H1 (cell line): ENCODE results near the gene RAB38. TPM values are rescaled to one million over a fixed set of nuclear protein-coding genes. Genes with fewer than 3 reads are reported as not detected.

ENCODE experiments used
- CTCF ChIA-PET: fragments of 300-600 bp; sonication (Branson Sonifier 250); formaldehyde crosslinking; loops from one replicate; lab custom pipeline; 2021; ENCODE audit not compliant: partially characterized antibody; lab: Charles Lee
- POLR2A ChIA-PET: fragments of 300-600 bp; sonication (Branson Sonifier 250); formaldehyde crosslinking; loops from one replicate; lab custom pipeline; 2021; ENCODE audit warnings: inconsistent platforms; ENCODE audit not compliant: partially characterized antibody; lab: Charles Lee
- DNase-seq, 2 experiments: peaks; one replicate each; pipeline versions ENCODE4 v3.0.0 to v3.0.0-alpha.2; 2010 to 2022; ENCODE audit warnings: low spot score in 2 of 2, low read depth in 1 of 2, mixed read lengths in 1 of 2
- FAIRE-seq: peaks from 2 replicates; lab custom pipeline; 2011; peaks lifted over from hg19 to GRCh38; lab: Jason Lieb, UNC
- H2AFZ ChIP-seq: 2 replicates; pipeline ENCODE4 v1.8.1; 2012; ENCODE audit warnings: low read length, inconsistent platforms
- H2AK5ac ChIP-seq: 2 replicates; pipeline ENCODE4 v1.6.1; 2013; ENCODE audit warnings: low read depth, low read length
- H2BK120ac ChIP-seq: replicated peaks from 2 replicates; pipeline ENCODE3; 2013; ENCODE audit warnings: low read depth, low read length, inconsistent platforms
- H2BK12ac ChIP-seq: 2 replicates; pipeline ENCODE4 v1.6.1; 2013; ENCODE audit warnings: low read depth, low read length
- H2BK15ac ChIP-seq: 2 replicates; pipeline ENCODE4 v1.6.1; 2013; ENCODE audit warnings: low read length
- H2BK20ac ChIP-seq: 2 replicates; pipeline ENCODE4 v1.6.1; 2013; ENCODE audit warnings: low read length
- H2BK5ac ChIP-seq: 2 replicates; pipeline ENCODE4 v1.6.1; 2013; ENCODE audit warnings: low read depth, low read length
- H3K14ac ChIP-seq: 2 replicates; pipeline ENCODE4 v1.6.1; 2013; ENCODE audit warnings: inconsistent platforms; ENCODE audit not compliant: insufficient read length
- H3K18ac ChIP-seq: 2 replicates; pipeline ENCODE4 v1.6.1; 2013; ENCODE audit warnings: low read length; ENCODE audit errors: extremely low read depth
- H3K23ac ChIP-seq: 2 replicates; pipeline ENCODE4 v1.6.1; 2013; ENCODE audit warnings: inconsistent platforms; ENCODE audit not compliant: insufficient read length
- H3K23me2 ChIP-seq: 2 replicates; pipeline ENCODE4 v1.6.1; 2013; ENCODE audit warnings: low read depth, low read length
- H3K27ac ChIP-seq: 2 replicates; pipeline ENCODE4 v1.6.1; 2011; ENCODE audit warnings: low read depth, low read length, inconsistent platforms
- H3K27me3 ChIP-seq, 4 experiments: replicated peaks in 1 of 4; 1 replicate in 1 of 4; 2 replicates in 3 of 4; pipeline versions ENCODE4 v1.6.1 to v1.8.1; 2011 to 2013; ENCODE audit warnings: low read length in 3 of 4, mild to moderate bottlenecking in 3 of 4, inconsistent platforms in 2 of 4, mixed read lengths in 2 of 4, moderate library complexity in 1 of 4; ENCODE audit not compliant: control insufficient read depth in 3 of 4, insufficient read depth in 3 of 4; ENCODE audit errors: extremely low read depth in 1 of 4
- H3K36me3 ChIP-seq, 4 experiments: 2 replicates each; pipeline versions ENCODE4 v1.6.1 to v1.8.1; 2011 to 2013; ENCODE audit warnings: mild to moderate bottlenecking in 4 of 4, low read length in 3 of 4, moderate library complexity in 2 of 4, control low read depth in 1 of 4, inconsistent platforms in 1 of 4; ENCODE audit not compliant: insufficient read depth in 4 of 4, control insufficient read depth in 2 of 4
- H3K4ac ChIP-seq: replicated peaks from 2 replicates; pipeline ENCODE3; 2013; ENCODE audit warnings: low read length, low read depth, mixed read lengths, inconsistent platforms; ENCODE audit not compliant: insufficient read length
- H3K4me1 ChIP-seq, 4 experiments: replicated peaks in 1 of 4; 1 replicate in 1 of 4; 2 replicates in 3 of 4; pipeline versions ENCODE4 v1.6.1 to v1.8.1; 2011 to 2013; ENCODE audit warnings: low read length in 3 of 4, inconsistent platforms in 2 of 4, mixed read lengths in 1 of 4; ENCODE audit not compliant: insufficient read depth in 4 of 4, control insufficient read depth in 3 of 4
- H3K4me2 ChIP-seq, 2 experiments: 2 replicates each; pipeline versions ENCODE4 v1.6.1 to v1.8.1; 2011 to 2013; ENCODE audit warnings: low read depth in 2 of 2, low read length in 2 of 2, control low read depth in 1 of 2, inconsistent platforms in 1 of 2, mild to moderate bottlenecking in 1 of 2; ENCODE audit not compliant: insufficient read depth in 1 of 2
- H3K4me3 ChIP-seq, 4 experiments: fragments of 200-600, 300-600 bp in 1 of 4; sonication (generic), shearing (Covaris generic), sonication (Bioruptor Twin) in 1 of 4; 2 replicates each; pipeline versions ENCODE4 v1.5.1 to v1.8.1; 2011 to 2016; ENCODE audit warnings: low read length in 4 of 4, low read depth in 3 of 4, control low read depth in 2 of 4, inconsistent platforms in 2 of 4, mild to moderate bottlenecking in 2 of 4, mixed read lengths in 1 of 4, moderate library complexity in 1 of 4; ENCODE audit not compliant: insufficient read depth in 2 of 4; ENCODE audit errors: extremely low read depth in 1 of 4
- H3K56ac ChIP-seq: replicated peaks from 2 replicates; pipeline ENCODE3; 2013; ENCODE audit warnings: low read depth, mild to moderate bottlenecking, mixed read lengths, low read length, inconsistent platforms; ENCODE audit not compliant: insufficient read length
- H3K79me1 ChIP-seq: 2 replicates; pipeline ENCODE4 v1.6.1; 2013; ENCODE audit warnings: low read depth, low read length, control low read depth
- H3K79me2 ChIP-seq, 2 experiments: 2 replicates each; pipeline versions ENCODE4 v1.6.1 to v1.8.1; 2012 to 2013; ENCODE audit warnings: low read length in 2 of 2, mild to moderate bottlenecking in 2 of 2, inconsistent platforms in 1 of 2; ENCODE audit not compliant: insufficient read depth in 2 of 2, control insufficient read depth in 1 of 2
- H3K9ac ChIP-seq, 4 experiments: replicated peaks in 1 of 4; 1 replicate in 1 of 4; 2 replicates in 3 of 4; pipeline versions ENCODE4 v1.6.1 to v1.8.1; 2011 to 2013; ENCODE audit warnings: low read depth in 3 of 4, low read length in 3 of 4, control low read depth in 2 of 4, mild to moderate bottlenecking in 2 of 4, moderate library complexity in 2 of 4, inconsistent platforms in 1 of 4; ENCODE audit errors: extremely low read depth in 1 of 4
- H3K9me3 ChIP-seq, 2 experiments: 2 replicates each; pipeline versions ENCODE4 v1.6.1 to v1.8.1; 2012 to 2013; ENCODE audit warnings: mild to moderate bottlenecking in 2 of 2, moderate library complexity in 2 of 2, control low read depth in 1 of 2, inconsistent platforms in 1 of 2, low read depth in 1 of 2, low read length in 1 of 2, mixed read lengths in 1 of 2; ENCODE audit not compliant: insufficient read depth in 2 of 2
- H4K20me1 ChIP-seq, 2 experiments: replicated peaks in 1 of 2; 2 replicates each; pipeline versions ENCODE3 to v1.8.1; 2011 to 2013; ENCODE audit warnings: inconsistent platforms in 2 of 2, low read length in 2 of 2, mild to moderate bottlenecking in 1 of 2; ENCODE audit not compliant: insufficient read depth in 2 of 2, control insufficient read depth in 1 of 2
- H4K5ac ChIP-seq: 2 replicates; pipeline ENCODE4 v1.6.1; 2013; ENCODE audit warnings: low read length, low read depth, mixed read lengths, inconsistent platforms; ENCODE audit not compliant: insufficient read length
- H4K8ac ChIP-seq: 2 replicates; pipeline ENCODE4 v1.8.0; 2013; ENCODE audit warnings: mild to moderate bottlenecking, moderate library complexity, low read length, inconsistent platforms; ENCODE audit not compliant: insufficient read depth; ENCODE audit errors: extremely low read depth
- H4K91ac ChIP-seq: replicated peaks from 2 replicates; pipeline ENCODE3; 2013; ENCODE audit warnings: low read length, mixed read lengths, inconsistent platforms; ENCODE audit not compliant: insufficient read length
- YY1 ChIP-seq: IDR thresholded peaks from 2 replicates; pipeline ENCODE4 v1.6.1; 2011; ENCODE audit warnings: low read depth, mild to moderate bottlenecking, low read length
- WGBS, 2 experiments: shearing (Covaris generic) in 1 of 2; methylation state at CpG; one replicate each; pipeline versions ENCODE4 v1.1.6 to v1.1.7; 2013 to 2015; ENCODE audit warnings: low lambda C conversion rate in 2 of 2, mixed read lengths in 2 of 2, inconsistent platforms in 1 of 2, low coverage in 1 of 2, missing lambda C conversion rate in 1 of 2; ENCODE audit not compliant: insufficient replicate concordance in 2 of 2, insufficient coverage in 1 of 2, insufficient read length in 1 of 2; ENCODE audit errors: extremely low coverage in 1 of 2, missing lambda C conversion rate in 1 of 2; 5-methylcytosine and 5-hydroxymethylcytosine counted together
- polyA plus RNA-seq, 7 experiments: library from polyadenylated mRNA; depleted of rRNA in 3 of 7; stranded (reverse) in 5 of 7; unstranded in 2 of 7; fragments of >200 nt in 5 of 7; fragments of 200-250 nt in 2 of 7; gene quantifications; 1 replicate in 5 of 7; 2 replicates in 1 of 7; 4 replicates in 1 of 7; pipeline versions ENCODE4 v1.2.1 to v1.2.3, GENCODE V29; 2011 to 2013; ENCODE audit warnings: missing spikeins in 2 of 7, mixed read lengths in 2 of 7
- total RNA-seq: library from RNA; stranded (reverse); fragmentation: NEBNext Ultra II Directional; extraction: Animal tissue kit (Norgen Biotek cat#: 25700); gene quantifications from 2 replicates; pipeline ENCODE4 v1.2.1, GENCODE V29; 2021

The RAB38 gene
- total and polyA plus RNA-seq, 2 of the 8 experiments (the other 6 are each of a cell fraction or from before 2014, with no cell fraction given): 15.4 to 16.5 TPM

DNA sequence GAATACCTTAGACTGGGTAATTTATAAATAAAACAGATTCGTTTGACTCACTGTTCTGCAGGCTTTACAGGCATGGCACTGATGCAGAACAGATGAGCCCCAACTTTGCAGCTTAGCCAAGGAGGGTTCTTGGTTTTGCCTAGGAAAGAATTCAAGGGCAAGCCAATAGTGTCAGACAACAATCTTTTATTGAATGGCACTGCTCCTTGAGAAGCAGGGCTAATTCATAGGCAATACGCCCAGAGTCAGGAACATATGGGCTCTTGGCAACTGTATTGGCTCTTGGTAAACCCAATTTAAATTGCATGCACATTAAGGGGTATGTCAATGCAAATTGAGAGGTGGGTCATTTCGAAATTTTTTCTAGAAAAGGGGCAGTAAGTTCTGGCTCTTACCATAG lies 87.9 kb downstream of the RAB38 start:
- Histone ChIP-seq H3K56ac (no peak overlapping the region), H3K27me3 (no peaks in the 10 kb centered on the region), H3K36me3 (no peaks in the 10 kb centered on the region), H3K27ac (no peak overlapping the region), H2BK20ac (no peak overlapping the region), H4K5ac (no peak overlapping the region), H3K4me1 (no peaks in the 10 kb centered on the region), H3K79me2 (no peaks in the 10 kb centered on the region), H4K91ac (no peak overlapping the region), H4K8ac (no peak overlapping the region), H3K23ac (no peak overlapping the region), H4K20me1 (no peaks in the 10 kb centered on the region), H3K79me1 (no peaks in the 10 kb centered on the region), H2BK5ac (no peak overlapping the region), H3K9me3 (peaks cover 3% of the 10 kb centered on the region in 2 experiments; a peak in 3 of 4 replicates), H3K23me2 (no peaks in the 10 kb centered on the region; the same call in 1 of the 2 replicates), H3K18ac (no peak overlapping the region), H2BK120ac (no peak overlapping the region), H2BK12ac (no peak overlapping the region), H2AFZ (no peak overlapping the region), H3K4me2 (no peak overlapping the region), H2BK15ac (no peak overlapping the region), H3K4me3 (no peak overlapping the region), H3K14ac (no peak overlapping the region), H3K9ac (no peak overlapping the region), H3K4ac (no peak overlapping the region), H2AK5ac (no peak overlapping the region)
- ChIA-PET CTCF (no interaction called here), POLR2A (no interaction called here)
- 77% methylated on average over 3 of the region's 3 CpGs; no CpG with 5 or more reads in 1 of the 2 experiments for WGBS, 2 experiments
- DNase-seq (no peak), FAIRE-seq (no peak)
- no peak for TF ChIP-seq YY1
